BJ (cell line): ENCODE data around the gene TTLL10. TPM values are rescaled to one million over a fixed set of nuclear protein-coding genes. Genes with fewer than 3 reads are reported as not detected.

Experiments
- CTCF ChIA-PET: fragments of 350-600 bp; formaldehyde crosslinking; extraction: SDS; loops from one replicate; lab custom pipeline; 2021; ENCODE audit warnings: antibody characterized with exemption, inconsistent platforms; lab: Yijun Ruan, JAX
- POLR2A ChIA-PET: fragments of 300-600 bp; sonication (Branson Sonifier 250); formaldehyde crosslinking; extraction: SDS; loops from one replicate; lab custom pipeline; 2021; ENCODE audit warnings: antibody characterized with exemption; lab: Charles Lee
- DNase-seq: peaks from one replicate; pipeline ENCODE4 v3.0.0-alpha.2; 2011; ENCODE audit warnings: low read depth
- H3K27me3 ChIP-seq: 2 replicates; pipeline ENCODE4 v1.6.0; 2011; ENCODE audit warnings: low read length; ENCODE audit not compliant: control insufficient read depth, insufficient read depth
- H3K36me3 ChIP-seq: 2 replicates; pipeline ENCODE4 v1.5.1; 2011; ENCODE audit warnings: low read length; ENCODE audit not compliant: control insufficient read depth, insufficient read depth
- H3K4me3 ChIP-seq: 2 replicates; pipeline ENCODE4 v1.5.1; 2011; ENCODE audit warnings: low read depth, mild to moderate bottlenecking, control low read depth, low read length
- polyA plus RNA-seq: library from polyadenylated mRNA; depleted of rRNA; stranded (reverse); fragments of >200 nt; gene quantifications from 2 replicates; pipeline ENCODE4 v1.2.3, GENCODE V29; 2011
- TF ChIP-seq, protein P1 (sequence below): IDR thresholded peaks from 2 replicates; pipeline ENCODE4 v1.5.1; 2011; ENCODE audit warnings: low read depth, mild to moderate bottlenecking, control low read depth, inconsistent platforms, low read length, moderate library complexity; ENCODE audit not compliant: insufficient read depth

Gene TTLL10
- polyA plus RNA-seq, 1 experiment: not detected

- DNase-seq: no peak
- ChIA-PET CTCF (interaction anchor here (0.7 kb wide), 1 partner anchor 57 kb away, joined by 3 read pairs; no protein-coding TSS in a partner anchor), POLR2A (no interaction called here)
- H3K27me3 ChIP-seq: peaks cover 9% of the 10 kb centered on the region
- H3K36me3 ChIP-seq: no peaks in the 10 kb centered on the region
- TF ChIP-seq, protein P1, sequence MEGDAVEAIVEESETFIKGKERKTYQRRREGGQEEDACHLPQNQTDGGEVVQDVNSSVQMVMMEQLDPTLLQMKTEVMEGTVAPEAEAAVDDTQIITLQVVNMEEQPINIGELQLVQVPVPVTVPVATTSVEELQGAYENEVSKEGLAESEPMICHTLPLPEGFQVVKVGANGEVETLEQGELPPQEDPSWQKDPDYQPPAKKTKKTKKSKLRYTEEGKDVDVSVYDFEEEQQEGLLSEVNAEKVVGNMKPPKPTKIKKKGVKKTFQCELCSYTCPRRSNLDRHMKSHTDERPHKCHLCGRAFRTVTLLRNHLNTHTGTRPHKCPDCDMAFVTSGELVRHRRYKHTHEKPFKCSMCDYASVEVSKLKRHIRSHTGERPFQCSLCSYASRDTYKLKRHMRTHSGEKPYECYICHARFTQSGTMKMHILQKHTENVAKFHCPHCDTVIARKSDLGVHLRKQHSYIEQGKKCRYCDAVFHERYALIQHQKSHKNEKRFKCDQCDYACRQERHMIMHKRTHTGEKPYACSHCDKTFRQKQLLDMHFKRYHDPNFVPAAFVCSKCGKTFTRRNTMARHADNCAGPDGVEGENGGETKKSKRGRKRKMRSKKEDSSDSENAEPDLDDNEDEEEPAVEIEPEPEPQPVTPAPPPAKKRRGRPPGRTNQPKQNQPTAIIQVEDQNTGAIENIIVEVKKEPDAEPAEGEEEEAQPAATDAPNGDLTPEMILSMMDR: no peak
- H3K4me3 ChIP-seq: no peak overlapping the region
Measured at GRCh38 chr1:1178794-1179331, 5.2 kb downstream of the TTLL10 start.

GRCh38 chr1:1179346-1179982, 5.8 kb downstream of the TTLL10 start:
- no peak overlapping the region for H3K4me3 ChIP-seq
- TF ChIP-seq, protein P1: no peak
- peaks cover 6% of the 10 kb centered on the region for H3K27me3 ChIP-seq
- no peaks in the 10 kb centered on the region for H3K36me3 ChIP-seq
- ChIA-PET POLR2A (no interaction called here), CTCF (interaction anchor here (1.0 kb wide), 1 partner anchor 10 kb away, joined by 3 read pairs; no protein-coding TSS in a partner anchor)
- DNase-seq: no peak

GRCh38 chr1:1179983-1180861, 6.5 kb downstream of the TTLL10 start:
- ChIA-PET CTCF (interaction anchor here (1.0 kb wide), 1 partner anchor 11 kb away, joined by 3 read pairs; no protein-coding TSS in a partner anchor), POLR2A (no interaction called here)
- TF ChIP-seq, protein P1: no peak
- no peak for DNase-seq
- Histone ChIP-seq H3K27me3 (peaks cover 6% of the 10 kb centered on the region), H3K36me3 (no peaks in the 10 kb centered on the region), H3K4me3 (no peak overlapping the region)

GRCh38 chr1:1181129-1181937, 7.7 kb downstream of the TTLL10 start:
- no peak for DNase-seq
- POLR2A ChIA-PET: no interaction called here

More at GRCh38 chr1:1181129-1181937, 7.7 kb downstream of the TTLL10 start:
- Histone ChIP-seq H3K27me3 (peaks cover 2% of the 10 kb centered on the region; the same call in 1 of the 2 replicates), H3K4me3 (no peak overlapping the region), H3K36me3 (no peaks in the 10 kb centered on the region)
- TF ChIP-seq, protein P1: no peak
- CTCF ChIA-PET: interaction anchor here (1.2 kb wide), 1 partner anchor 9 kb away, joined by 3 read pairs; no protein-coding TSS in a partner anchor
